ENCODE data around the gene RNF25.

RNF25 gene

GRCh38 chr2:218671654-218672566 lies at the start of gene RNF25, which contains the start of gene STK36:
RNF25 (minus strand) TSS chr2:218672002; CDS start chr2:218671970, 32 bp downstream.
STK36 (plus strand) TSS chr2:218672086; CDS start chr2:218672830, 744 bp downstream.
- TF ChIP-seq CTCF (IDR thresholded peaks at IDR 0.05; ENCODE audit: low read depth, low read length, missing control alignments): no peak
- peak within 1 kb of the TSS; percentile 65 for H3K4me3 ChIP-seq (replicated peaks; ENCODE audit: low read depth, low read length)
- peak; percentile 70 for DNase-seq (ENCODE audit: extremely low read depth, low read depth)

- no peak for TF ChIP-seq CTCF (IDR thresholded peaks at IDR 0.05; ENCODE audit: low read depth, low read length, missing control alignments)
- DNase-seq (ENCODE audit: extremely low read depth, low read depth): no peak
- H3K4me3 ChIP-seq (replicated peaks; ENCODE audit: low read depth, low read length): no peak overlapping the region
These were observed 49.7 kb upstream of the RNF25 start for GRCh38 chr2:218721488-218721887.

GRCh38 chr2:218720048-218721041 lies 48.5 kb upstream of the RNF25 start:
- no peak overlapping the region for H3K4me3 ChIP-seq (replicated peaks; ENCODE audit: low read depth, low read length)
- DNase-seq (ENCODE audit: extremely low read depth, low read depth): no peak
- no peak for TF ChIP-seq CTCF (IDR thresholded peaks at IDR 0.05; ENCODE audit: low read depth, low read length, missing control alignments)

GRCh38 chr2:218719457-218719856 lies 47.7 kb upstream of the RNF25 start:
- TF ChIP-seq CTCF (IDR thresholded peaks at IDR 0.05; ENCODE audit: low read depth, low read length, missing control alignments): no peak
- H3K4me3 ChIP-seq (replicated peaks; ENCODE audit: low read depth, low read length): no peak overlapping the region
- DNase-seq (ENCODE audit: extremely low read depth, low read depth): no peak

- H3K4me3 ChIP-seq (replicated peaks; ENCODE audit: low read depth, low read length): no peak overlapping the region
- no peak for DNase-seq (ENCODE audit: extremely low read depth, low read depth)
- TF ChIP-seq CTCF (IDR thresholded peaks at IDR 0.05; ENCODE audit: low read depth, low read length, missing control alignments): no peak
These were observed 46.3 kb upstream of the RNF25 start for GRCh38 chr2:218718058-218718457.

- TF ChIP-seq CTCF (IDR thresholded peaks at IDR 0.05; ENCODE audit: low read depth, low read length, missing control alignments): no peak
- H3K4me3 ChIP-seq (replicated peaks; ENCODE audit: low read depth, low read length): no peak overlapping the region
- no peak for DNase-seq (ENCODE audit: extremely low read depth, low read depth)
These were observed 45.5 kb upstream of the RNF25 start for GRCh38 chr2:218717262-218717661.
